SK-N-SH (cell line): ENCODE data around the gene MYO1B.

ENCODE experiments used
- CTCF ChIP-seq: fragments of 200-600 bp; sonication (generic); IDR thresholded peaks from 2 replicates; pipeline ENCODE4 v1.6.1; 2017; ENCODE audit warnings: antibody characterized with exemption, mild to moderate bottlenecking, moderate library complexity
- EZH2phosphoT487 ChIP-seq: fragments of 200-600 bp; sonication (generic); IDR thresholded peaks from 2 replicates; pipeline ENCODE4 v1.6.1; 2017; ENCODE audit warnings: low read depth, mixed run types, mild to moderate bottlenecking, antibody characterized with exemption, moderate library complexity, borderline replicate concordance
- RCOR1 ChIP-seq: fragments of 150-350 bp; IDR thresholded peaks from 2 replicates; pipeline ENCODE4 v1.6.1; 2017; ENCODE audit warnings: antibody characterized with exemption, low read length
- TEAD4 ChIP-seq: IDR thresholded peaks from 2 replicates; pipeline ENCODE4 v1.4.0; 2012; ENCODE audit warnings: mild to moderate bottlenecking, borderline replicate concordance; ENCODE audit not compliant: insufficient read depth

GRCh38 chr2:191428141-191428540, 182.9 kb downstream of the MYO1B start:
- no peak for TF ChIP-seq TEAD4
- no peak for TF ChIP-seq EZH2phosphoT487
- TF ChIP-seq RCOR1: no peak
- TF ChIP-seq CTCF: no peak
